A673 (cell line): ENCODE measurements around the gene DLK1. TPM values are rescaled to one million over a fixed set of nuclear protein-coding genes. Genes with fewer than 3 reads are reported as not detected.

Source experiments
- BruUV-seq: library from RNA; stranded (reverse); fragments of 400-500 nt; replicated peaks from 2 replicates; lab custom pipeline; 2021; lab: Mats Ljungman, UMichigan
- CTCF ChIA-PET: fragments of 300-600 bp; sonication (Branson Sonifier 250); formaldehyde crosslinking; loops from one replicate; lab custom pipeline; 2022; ENCODE audit warnings: antibody characterized with exemption; lab: Charles Lee
- POLR2A ChIA-PET: fragments of 300-600 bp; sonication (Branson Sonifier 250); formaldehyde crosslinking; loops from one replicate; lab custom pipeline; 2022; ENCODE audit warnings: antibody characterized with exemption; ENCODE audit not compliant: low non-redundant PET; lab: Charles Lee
- DNase-seq: peaks from one replicate; pipeline ENCODE4 v3.0.0-alpha.2; 2015; ENCODE audit warnings: low spot score
- H3K27ac ChIP-seq: fragments of 200-600 bp; sonication (generic); 2 replicates; pipeline ENCODE4 v1.5.1; 2016; ENCODE audit warnings: mixed run types, low read depth, mild to moderate bottlenecking, mixed read lengths, antibody characterized with exemption, low read length; ENCODE audit not compliant: poor library complexity, severe bottlenecking
- H3K27me3 ChIP-seq: fragments of 200-600 bp; sonication (generic); replicated peaks from 2 replicates; pipeline ENCODE4 v1.6.1; 2017; ENCODE audit warnings: mixed run types, low read depth, mild to moderate bottlenecking, mixed read lengths, antibody characterized with exemption, low read length; ENCODE audit not compliant: insufficient read depth, poor library complexity
- H3K36me3 ChIP-seq: fragments of 200-600 bp; sonication (generic); 2 replicates; pipeline ENCODE4 v1.6.1; 2016; ENCODE audit warnings: mixed run types, mild to moderate bottlenecking, mixed read lengths, antibody characterized with exemption, low read length; ENCODE audit not compliant: insufficient read depth, poor library complexity, severe bottlenecking
- H3K4me1 ChIP-seq: fragments of 200-600 bp; sonication (generic); 2 replicates; pipeline ENCODE4 v1.6.1; 2017; ENCODE audit warnings: mixed run types, mild to moderate bottlenecking, mixed read lengths, antibody characterized with exemption, low read length; ENCODE audit not compliant: insufficient read depth, poor library complexity, severe bottlenecking
- H3K4me3 ChIP-seq: fragments of 200-600 bp; sonication (generic); 2 replicates; pipeline ENCODE4 v1.5.1; 2016; ENCODE audit warnings: low read depth, mixed run types, mild to moderate bottlenecking, mixed read lengths, low read length; ENCODE audit not compliant: poor library complexity, severe bottlenecking
- H3K9me3 ChIP-seq: fragments of 200-600 bp; sonication (generic); 2 replicates; pipeline ENCODE4 v1.6.1; 2016; ENCODE audit warnings: mixed run types, low read depth, mild to moderate bottlenecking, mixed read lengths, antibody characterized with exemption, low read length; ENCODE audit not compliant: poor library complexity, severe bottlenecking
- CTCF ChIP-seq: fragments of 300-800, 200-600 bp; sonication (generic); conservative IDR thresholded peaks from 2 replicates; pipeline ENCODE4 v1.5.1; 2017; ENCODE audit warnings: low read depth, mild to moderate bottlenecking, antibody characterized with exemption, low read length, moderate library complexity, mixed read lengths
- EZH2 ChIP-seq: fragments of 200-600 bp; sonication (generic); IDR thresholded peaks from 2 replicates; pipeline ENCODE4 v1.6.1; 2017; ENCODE audit warnings: borderline replicate concordance, low read depth, mild to moderate bottlenecking, mixed read lengths, antibody characterized with exemption, low read length; ENCODE audit not compliant: poor library complexity, severe bottlenecking
- intact Hi-C: fragments of 100-400 bp; cut with micrococcal nuclease; formaldehyde crosslinking; loops from one replicate; pipeline ENCODE4 v1.10.0; 2022; ENCODE audit not compliant: unreplicated experiment
- total RNA-seq: library from RNA; stranded (reverse); gene quantifications from 2 replicates; pipeline ENCODE4 v1.2.3, GENCODE V29; 2021

The DLK1 gene
- total RNA-seq, 1 experiment from 2014 or later: not detected

- Histone ChIP-seq H3K9me3 (no peaks in the 10 kb centered on the region), H3K27me3 (no peaks in the 10 kb centered on the region), H3K36me3 (no peaks in the 10 kb centered on the region), H3K4me1 (no peaks in the 10 kb centered on the region), H3K4me3 (no peak overlapping the region), H3K27ac (no peak overlapping the region)
- ChIA-PET CTCF (interaction anchor here (0.8 kb wide), 1 partner anchor 354 kb away, joined by 3 read pairs; no protein-coding TSS in a partner anchor), POLR2A (no interaction called here)
- no TSS peak for BruUV-seq
- no peak for DNase-seq
- TF ChIP-seq CTCF: no peak
- no peak for TF ChIP-seq EZH2
- intact Hi-C loops: no loop called here
Measured at GRCh38 chr14:100739306-100739705, 12.6 kb downstream of the DLK1 start.

GRCh38 chr14:100740196-100740825, 13.6 kb downstream of the DLK1 start:
- H3K4me3 ChIP-seq: no peak overlapping the region
- POLR2A ChIA-PET: interaction anchor here (0.6 kb wide), 1 partner anchor 12 kb away, joined by 3 read pairs; no protein-coding TSS in a partner anchor
- H3K9me3 ChIP-seq: no peaks in the 10 kb centered on the region
- H3K36me3 ChIP-seq: no peaks in the 10 kb centered on the region
- H3K27ac ChIP-seq: no peak overlapping the region
- CTCF ChIA-PET: no interaction called here
- no peaks in the 10 kb centered on the region for H3K27me3 ChIP-seq
- no peaks in the 10 kb centered on the region for H3K4me1 ChIP-seq
- no TSS peak for BruUV-seq
- intact Hi-C loops: no loop called here
- no peak for DNase-seq
- TF ChIP-seq CTCF (no peak), EZH2 (no peak)

GRCh38 chr14:100740929-100741328, 14.2 kb downstream of the DLK1 start:
- no peak for DNase-seq

More at GRCh38 chr14:100740929-100741328, 14.2 kb downstream of the DLK1 start:
- Histone ChIP-seq H3K27me3 (no peaks in the 10 kb centered on the region), H3K27ac (no peak overlapping the region), H3K36me3 (no peaks in the 10 kb centered on the region), H3K4me3 (no peak overlapping the region), H3K9me3 (no peaks in the 10 kb centered on the region), H3K4me1 (no peaks in the 10 kb centered on the region)
- no peak for TF ChIP-seq EZH2
- no peak for TF ChIP-seq CTCF
- intact Hi-C loops: no loop called here
- CTCF ChIA-PET: no interaction called here
- no TSS peak for BruUV-seq
- POLR2A ChIA-PET: interaction anchor here (0.6 kb wide), 1 partner anchor 11 kb away, joined by 3 read pairs; no protein-coding TSS in a partner anchor
